Effector CD4-positive, alpha-beta T cell (primary cell): ENCODE data around the gene C11orf97.
"Not testable (repeated sequence)": the region's sequence is repeated elsewhere in the genome, so short reads cannot be mapped to it uniquely, and the experiment has no call there.

Experiments
- DNase-seq: peaks from one replicate; pipeline ENCODE4 v3.0.0-alpha.2; 2020

Gene C11orf97

DNA sequence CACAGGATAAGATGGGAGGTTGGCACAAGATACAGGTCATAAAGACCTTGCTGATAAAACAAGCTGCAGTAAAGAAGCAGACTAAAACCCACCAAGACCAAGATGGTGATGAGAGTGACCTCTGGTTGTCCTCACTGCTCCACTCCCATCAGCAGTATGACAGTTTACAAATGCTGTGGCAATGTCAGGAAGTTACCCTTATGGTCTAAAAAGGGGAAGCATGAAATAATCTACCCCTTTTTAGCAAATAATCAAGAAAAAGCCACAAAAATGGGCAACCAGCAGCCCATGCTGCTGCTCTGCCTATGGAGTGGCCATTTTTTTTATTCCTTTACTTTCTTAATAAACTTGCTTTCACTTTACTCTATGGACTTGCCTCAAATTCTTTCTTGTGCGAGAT is 46.2 kb downstream of the C11orf97 start:
- no peak for DNase-seq

DNA sequence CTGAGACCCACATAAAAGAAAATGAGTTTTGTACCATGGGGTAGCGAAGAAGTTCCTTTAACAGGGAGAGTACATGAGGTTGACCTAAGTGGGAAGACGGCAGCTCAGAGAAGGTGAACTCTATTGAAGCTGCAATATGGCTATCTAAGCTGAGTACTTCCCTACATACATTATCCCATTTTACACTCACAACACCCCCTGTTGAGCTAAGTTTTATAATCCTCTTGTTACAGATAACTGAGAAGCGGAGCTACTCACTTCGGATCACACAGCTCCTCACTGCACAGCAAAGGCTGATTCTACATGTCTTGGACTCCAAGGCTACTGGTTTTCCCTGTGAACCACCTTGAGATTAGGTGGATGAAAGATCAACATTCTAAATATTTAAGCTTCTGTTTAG is 46.7 kb downstream of the C11orf97 start:
- DNase-seq = no peak

DNA sequence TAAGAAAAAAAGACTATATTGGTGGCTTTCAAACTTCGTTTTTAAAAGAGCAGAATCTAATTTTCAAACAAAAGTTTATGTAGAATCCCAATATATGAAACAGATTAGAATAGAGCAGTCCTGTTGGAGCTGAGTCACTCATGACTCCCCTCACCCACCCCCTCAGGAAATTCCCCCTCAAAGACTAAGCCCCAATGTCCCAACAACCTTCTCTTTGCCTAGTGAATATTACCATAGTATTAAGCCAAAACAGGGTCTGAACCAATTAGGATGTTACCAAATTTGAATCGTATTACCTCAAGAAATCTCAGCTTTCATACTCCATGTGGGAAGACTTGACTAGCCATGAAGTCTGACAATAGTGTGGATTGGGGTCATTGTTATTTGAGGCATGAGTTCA is 47.1 kb downstream of the C11orf97 start:
- no peak for DNase-seq

DNA sequence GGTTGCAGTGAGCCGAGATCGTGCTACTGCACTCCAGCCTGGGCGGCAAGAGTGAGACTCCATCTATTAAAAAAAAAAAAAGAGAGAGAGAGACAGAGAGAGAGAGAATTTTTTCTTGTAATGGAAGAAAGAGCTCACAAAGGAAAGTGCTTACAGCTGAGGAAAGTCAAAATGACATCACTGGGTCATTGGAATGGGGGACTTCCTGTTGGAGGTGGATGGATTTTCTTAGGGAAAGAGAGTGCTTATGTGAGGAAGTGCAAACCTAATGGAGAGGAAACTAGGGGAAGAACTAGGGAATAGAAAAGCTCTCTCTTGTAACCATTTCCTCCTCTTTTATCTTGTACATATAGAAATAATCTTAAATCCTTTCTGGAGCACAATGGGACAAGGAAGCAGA is 48.6 kb downstream of the C11orf97 start:
- DNase-seq = no peak

DNA sequence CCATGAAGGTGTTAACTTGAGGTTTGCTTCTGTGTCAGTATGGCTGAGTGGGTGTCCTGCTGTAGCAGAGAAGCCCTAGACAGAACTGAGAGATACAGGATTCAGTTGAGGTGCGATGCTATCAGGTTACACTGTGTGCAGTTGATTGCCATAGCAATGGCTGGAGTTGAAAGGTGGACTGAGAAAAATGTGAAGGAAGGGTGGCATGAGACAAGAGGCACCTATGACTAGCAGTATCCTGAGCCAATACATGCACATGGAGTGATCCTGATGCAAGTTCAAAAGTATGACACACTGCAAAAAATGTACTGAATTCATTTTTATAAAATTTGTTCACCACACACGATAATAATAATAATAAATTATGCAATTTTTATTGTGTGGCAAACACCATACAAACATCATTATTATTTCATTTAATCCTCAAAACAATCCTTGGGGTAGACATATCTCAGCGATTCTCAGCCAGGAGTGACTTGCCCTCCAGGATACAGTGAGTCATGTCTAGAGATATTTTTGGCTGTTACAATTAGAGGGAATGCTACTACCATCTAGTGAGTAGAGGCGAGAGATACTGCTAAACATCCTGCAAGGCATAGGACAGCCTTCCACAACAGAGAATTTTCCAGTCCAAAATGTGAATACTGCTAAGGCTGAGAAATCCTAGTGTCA is 51.1 kb downstream of the C11orf97 start:
- no peak for DNase-seq

DNA sequence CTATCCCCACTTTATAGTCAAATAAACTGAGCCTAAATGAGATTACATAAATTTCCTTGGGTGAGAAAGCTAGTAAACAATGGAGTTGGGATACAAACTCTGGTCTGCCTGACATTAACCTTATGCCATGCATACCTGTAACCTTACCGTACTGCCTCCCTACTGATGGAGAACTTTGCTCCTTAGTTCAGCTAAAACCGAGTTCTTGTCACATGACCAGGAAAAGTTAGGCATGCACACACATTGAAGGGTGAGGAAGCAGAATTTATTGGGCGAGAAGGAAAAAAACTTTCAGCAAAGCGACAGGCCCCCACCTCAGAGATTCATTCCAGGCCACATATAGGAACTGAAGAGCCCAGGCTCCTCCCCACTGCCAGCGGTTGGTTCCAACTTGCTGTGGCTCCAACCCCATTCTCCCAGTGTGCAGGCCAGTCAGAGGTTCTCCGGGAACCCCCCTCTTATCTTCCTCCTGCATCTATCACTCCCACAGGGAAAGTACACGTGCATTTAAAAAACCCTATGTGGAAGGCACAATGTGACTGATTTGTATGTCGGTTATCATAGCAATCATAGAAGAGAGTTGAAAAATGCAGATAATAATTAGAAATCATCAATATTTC is 51.7 kb downstream of the C11orf97 start:
- no peak for DNase-seq

DNA sequence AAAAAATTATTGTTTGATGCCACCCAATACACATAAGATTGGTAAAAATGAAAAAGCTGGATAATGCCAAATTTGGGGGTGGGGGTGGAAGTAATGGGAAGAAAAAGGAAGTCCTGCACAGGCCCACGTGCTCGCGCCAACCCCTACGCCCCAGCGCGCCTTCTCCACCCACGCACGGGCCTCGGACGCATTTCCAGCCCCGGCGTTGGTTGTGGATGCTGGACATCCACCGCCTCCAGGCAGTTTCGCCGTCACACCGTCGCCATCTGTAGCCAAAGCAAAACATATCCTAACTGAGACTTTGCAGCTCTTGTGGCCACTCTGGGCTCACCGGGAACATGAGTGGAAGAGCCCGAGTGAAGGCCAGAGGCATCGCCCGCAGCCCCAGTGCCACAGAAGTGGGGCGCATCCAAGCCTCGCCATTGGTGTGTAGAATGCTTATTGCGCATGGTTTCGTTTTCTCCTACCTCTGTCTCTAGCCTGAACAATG is 55.0 kb downstream of the C11orf97 start, which contains the start of gene PIWIL4:
TSS of gene PIWIL4 (plus strand) at position 188 of the 490 bp plus-strand sequence. CDS start at position 339, 151 bp downstream.
- no peak for DNase-seq

DNA sequence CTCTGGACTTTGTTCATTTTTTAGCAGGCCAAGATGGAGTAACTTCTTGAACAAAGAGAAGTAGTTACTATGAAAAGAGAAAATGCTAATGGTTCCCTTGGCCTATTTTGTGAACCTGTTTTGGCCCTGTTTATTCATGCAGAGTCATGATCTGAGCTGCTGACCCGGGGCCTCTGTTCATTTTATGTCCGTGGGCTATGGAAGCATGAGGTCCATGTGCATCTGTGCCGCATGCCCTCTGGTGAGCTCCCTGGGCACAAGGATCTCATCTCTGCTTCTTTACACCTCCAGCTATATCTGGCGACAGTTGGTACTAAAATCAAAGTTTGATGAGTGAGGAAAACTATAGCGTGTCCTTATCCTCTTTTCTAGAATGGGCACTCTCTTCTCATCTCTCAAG is 55.9 kb downstream of the C11orf97 start:
- no peak for DNase-seq

DNA sequence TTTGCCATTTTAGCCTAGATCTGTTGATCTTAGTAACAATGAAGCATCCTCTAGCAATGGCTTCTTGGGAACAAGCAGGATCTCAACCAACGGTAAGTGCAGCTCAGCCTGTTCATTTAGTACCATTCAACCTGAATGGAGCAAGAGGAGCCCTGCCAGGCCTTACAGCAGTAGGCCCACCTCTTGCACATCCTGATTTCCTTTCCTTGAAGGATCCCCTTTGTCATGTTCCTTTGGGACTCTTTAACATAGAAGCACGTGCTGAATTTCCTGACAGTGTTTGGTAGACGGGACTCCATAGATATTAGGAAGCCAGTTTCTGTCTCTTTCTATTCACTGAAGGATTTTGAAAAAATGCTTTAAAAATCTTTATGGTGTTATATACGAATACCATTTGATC is 56.5 kb downstream of the C11orf97 start:
- DNase-seq = no peak

DNA sequence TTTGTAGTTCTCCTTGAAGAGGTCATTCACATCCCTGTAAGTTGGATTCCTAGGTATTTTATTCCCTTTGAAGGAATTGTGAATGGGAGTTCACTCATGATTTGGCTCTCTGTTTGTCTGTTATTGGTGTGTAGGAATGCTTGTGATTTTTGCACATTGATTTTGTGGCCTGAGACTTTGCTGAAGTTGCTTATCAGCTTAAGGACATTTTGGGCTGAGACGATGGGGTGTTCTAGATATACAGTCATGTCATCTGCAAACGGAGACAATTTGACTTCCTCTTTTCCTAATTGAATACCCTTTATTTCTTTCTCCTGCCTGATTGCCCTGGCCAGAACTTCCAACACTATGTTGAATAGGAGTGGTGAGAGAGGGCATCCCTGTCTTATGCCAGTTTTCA is 60.7 kb downstream of the C11orf97 start:
- DNase-seq = not testable (repeated sequence)

DNA sequence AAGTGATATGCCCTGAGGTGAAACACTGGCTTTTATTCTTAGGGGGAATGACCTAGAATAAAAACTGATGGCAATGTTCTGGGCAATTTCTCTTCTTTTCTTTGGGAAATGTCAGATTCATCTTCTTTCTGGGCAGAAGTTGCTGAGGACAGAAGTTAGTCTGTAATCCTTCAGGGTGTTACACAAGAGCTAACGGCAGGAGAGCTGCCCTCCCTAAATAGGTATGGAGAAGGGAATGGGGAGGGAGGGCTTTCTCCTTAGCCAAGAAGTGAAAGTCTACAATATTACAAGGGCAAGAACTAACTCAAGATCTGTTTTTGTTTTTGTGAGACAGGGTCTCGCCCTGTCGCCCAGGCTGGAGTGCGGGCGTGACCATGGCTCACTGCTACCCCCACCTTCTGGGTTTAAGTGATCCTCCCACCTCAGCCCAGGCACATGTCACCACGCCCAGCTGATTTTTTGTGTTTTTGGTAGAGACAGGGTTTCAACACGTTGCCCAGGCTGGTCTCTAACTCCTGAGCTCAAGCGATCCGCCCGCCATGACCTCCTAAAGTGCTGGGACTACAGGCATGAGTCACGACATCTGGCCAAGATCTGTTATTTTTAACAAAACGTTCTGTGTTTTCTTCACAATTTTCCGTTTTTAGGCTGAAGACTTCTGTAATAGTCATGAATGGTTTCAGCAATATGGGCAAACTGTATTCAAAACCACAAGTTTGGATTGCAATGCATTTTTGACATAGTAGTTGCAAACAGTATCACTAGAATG is 62.1 kb downstream of the C11orf97 start:
- DNase-seq = no peak

DNA sequence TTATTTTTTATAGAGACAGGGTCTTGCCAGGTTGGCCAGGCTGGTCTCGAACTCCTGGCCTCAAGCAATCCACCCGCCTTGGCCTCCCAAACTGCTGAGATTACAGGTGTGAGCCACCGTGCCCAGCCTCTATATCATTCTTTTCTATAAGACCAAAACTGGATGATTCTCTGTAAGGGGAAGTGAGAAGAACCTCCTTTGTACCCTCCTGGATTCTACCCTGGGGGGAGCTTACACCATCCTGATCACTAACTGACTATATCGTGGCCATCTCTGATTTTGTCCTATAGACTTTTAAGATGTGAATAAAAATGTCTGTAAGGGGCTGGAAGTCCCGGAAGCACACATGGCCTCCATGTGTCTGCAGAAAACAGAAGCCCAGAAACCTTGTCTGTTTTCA is 64.0 kb downstream of the C11orf97 start:
- no peak for DNase-seq

DNA sequence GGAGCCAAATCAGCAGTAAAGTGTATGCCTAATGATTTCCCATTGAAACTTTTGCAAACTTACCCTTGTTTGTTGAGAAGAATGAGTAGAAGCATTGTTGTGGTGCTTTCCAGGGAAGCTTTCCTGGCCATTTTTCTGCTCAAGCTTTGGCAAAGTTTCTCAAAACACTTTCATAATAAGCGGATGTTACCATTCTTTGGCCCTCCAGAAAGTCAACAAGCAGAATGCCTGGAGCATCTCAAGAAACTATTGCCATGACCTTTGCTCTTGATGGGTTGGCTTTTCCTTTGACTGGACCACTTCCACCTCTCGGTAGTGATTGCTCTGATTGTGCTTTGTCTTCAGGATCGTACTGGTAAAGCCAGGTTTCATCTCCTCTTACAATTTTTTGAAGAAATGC is 65.6 kb downstream of the C11orf97 start:
- DNase-seq = no peak
